Measurements from ENCODE around the gene TMEM14B.

GRCh38 chr6:10759312-10759839 is 11.8 kb downstream of the TMEM14B start:
- TF ChIP-seq CTCF (conservative IDR thresholded peaks at IDR 0.05 in 1 of 2, IDR thresholded peaks at IDR 0.05 in 1 of 2; ENCODE audit: extremely low read depth in 1 of 2, insufficient read depth in 1 of 2, low read depth in 1 of 2, low read length in 2 of 2) = peak; percentile 58 to 67
- TF ChIP-seq EZH2 (IDR thresholded peaks at IDR 0.05; ENCODE audit: borderline replicate concordance, low read length) = no peak

Data from mammary epithelial cell (primary cell).